Activated T-cell treated with anti-CD3 and anti-CD28 coated beads for 48 hours (primary cell): Measurements from ENCODE around the gene CUL9.

Experiments used
- DNase-seq: peaks from one replicate; pipeline ENCODE4 v3.0.0-alpha.2; 2020; ENCODE audit warnings: low read depth

CUL9 gene

DNA sequence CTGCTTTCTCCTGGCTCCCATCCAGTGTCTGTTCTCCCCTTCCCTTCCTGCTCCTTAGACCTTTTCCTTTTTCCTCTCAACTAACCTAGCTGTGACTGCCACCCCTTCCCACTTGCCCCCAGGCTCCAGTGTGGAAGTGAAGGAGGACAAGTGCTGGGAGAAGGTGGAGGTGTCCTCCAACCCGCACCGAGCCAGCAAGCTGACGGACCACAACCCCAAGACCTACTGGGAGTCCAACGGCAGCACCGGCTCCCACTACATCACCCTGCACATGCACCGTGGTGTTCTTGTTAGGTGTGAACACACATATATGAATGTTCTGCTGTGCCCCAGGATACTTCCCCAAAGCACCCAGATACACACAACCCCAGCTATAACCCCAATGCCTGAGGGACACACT is 18.5 kb downstream of the CUL9 start:
- DNase-seq: no peak

DNA sequence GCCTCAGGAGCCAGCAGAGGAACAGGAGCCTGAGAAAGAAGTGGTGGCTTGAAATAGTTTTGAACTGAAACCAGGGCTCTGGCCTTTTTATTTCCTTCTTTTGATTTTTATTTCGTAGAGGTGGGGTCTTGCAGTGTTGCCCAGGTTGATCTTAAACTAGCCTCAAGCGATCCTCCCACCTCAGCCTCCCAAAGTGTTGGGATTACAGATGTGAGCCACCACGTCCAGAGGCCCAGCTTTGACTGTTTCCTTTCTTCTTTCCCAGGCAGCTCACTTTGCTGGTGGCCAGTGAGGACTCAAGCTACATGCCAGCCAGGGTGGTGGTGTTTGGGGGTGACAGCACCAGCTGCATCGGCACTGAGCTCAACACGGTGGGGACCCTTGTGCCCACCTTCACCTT is 20.5 kb downstream of the CUL9 start:
- DNase-seq: no peak

DNA sequence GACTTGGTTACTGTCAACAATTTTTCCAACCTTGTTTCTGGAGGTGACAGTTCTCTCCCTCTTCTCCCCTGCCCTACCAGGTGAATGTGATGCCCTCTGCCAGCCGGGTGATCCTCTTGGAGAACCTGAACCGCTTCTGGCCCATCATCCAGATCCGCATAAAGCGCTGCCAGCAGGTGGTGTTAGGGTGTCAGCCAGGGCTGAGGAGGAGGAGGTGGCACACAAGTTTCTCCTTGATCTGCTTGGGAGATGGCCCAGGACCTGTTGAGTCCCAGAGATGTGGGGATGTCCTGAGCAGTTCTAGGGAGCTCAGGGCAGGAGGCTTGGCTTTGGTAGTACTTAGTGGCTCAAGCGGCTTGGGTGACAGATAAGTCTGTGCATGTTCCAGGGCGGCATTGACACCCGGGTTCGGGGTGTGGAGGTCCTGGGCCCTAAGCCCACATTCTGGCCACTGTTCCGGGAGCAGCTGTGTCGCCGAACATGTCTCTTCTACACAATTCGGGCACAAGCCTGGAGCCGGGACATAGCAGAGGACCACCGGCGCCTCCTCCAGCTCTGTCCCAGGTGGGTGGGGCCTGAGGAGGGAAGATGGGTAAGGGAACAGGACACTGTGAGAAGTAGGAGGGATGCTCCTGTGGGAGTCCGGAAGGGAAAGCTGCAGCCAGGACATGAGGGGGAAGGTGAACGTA is 21.2 kb downstream of the CUL9 start:
- DNase-seq: no peak

DNA sequence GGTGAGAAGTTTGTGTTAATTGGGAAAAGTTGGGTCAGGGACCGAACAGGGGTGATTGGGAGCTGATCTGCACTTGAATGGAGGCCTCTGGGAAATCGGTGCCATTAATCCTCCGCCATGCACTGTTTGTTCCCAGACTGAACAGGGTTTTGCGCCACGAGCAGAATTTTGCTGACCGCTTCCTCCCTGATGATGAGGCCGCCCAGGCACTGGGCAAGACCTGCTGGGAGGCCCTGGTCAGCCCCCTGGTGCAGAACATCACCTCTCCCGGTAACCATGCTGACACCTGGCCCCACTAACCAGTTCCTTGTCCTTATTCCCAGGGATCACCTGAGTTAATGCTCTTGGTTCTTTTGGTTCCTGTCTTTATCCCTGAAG is 21.7 kb downstream of the CUL9 start:
- DNase-seq: no peak

GRCh38 chr6:43204271-43205105 is 22.5 kb downstream of the CUL9 start:
- DNase-seq: no peak

DNA sequence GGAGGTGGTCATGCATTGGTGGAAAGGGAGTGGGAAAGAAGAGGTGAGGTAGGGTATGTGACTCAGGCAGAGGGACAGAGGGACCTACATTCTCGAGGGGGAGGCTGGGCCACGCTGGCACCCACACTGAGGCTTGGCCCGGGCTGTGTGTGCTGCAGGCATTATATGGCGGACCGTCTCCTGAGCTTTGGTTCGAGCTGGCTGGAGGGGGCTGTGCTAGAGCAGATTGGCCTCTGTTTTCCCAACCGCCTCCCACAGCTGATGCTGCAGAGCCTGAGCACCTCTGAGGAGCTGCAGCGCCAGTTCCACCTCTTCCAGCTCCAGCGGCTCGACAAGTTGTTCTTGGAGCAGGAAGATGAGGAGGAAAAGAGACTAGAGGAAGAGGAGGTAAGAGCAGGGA is 23.9 kb downstream of the CUL9 start:
- DNase-seq: no peak

- DNase-seq: no peak
Observed at GRCh38 chr6:43207286-43207685, 25.3 kb downstream of the CUL9 start.

DNA sequence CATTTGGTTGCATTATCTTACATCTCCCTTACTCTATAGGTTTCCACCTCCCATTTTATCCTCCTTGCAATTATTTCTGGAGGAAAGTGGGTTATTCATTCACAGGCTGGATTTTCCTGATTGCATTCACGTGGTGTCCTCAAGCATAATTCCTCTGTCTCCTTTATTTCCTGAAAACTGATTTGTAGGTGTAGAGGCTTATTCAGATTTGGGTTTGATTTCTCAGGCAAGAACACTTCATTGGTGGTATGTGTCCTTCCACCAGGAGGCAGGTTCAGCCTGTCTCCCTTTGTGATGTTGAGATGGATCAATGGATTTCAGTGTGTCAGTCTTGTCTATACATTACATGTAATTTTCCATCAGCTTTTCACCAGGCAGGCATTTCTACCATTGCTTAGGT is 30.0 kb downstream of the CUL9 start:
- no peak for DNase-seq

- DNase-seq: no peak
Observed at GRCh38 chr6:43213431-43213830, 31.4 kb downstream of the CUL9 start.

- DNase-seq: no peak
Observed at GRCh38 chr6:43215066-43215465, 33.1 kb downstream of the CUL9 start.

DNA sequence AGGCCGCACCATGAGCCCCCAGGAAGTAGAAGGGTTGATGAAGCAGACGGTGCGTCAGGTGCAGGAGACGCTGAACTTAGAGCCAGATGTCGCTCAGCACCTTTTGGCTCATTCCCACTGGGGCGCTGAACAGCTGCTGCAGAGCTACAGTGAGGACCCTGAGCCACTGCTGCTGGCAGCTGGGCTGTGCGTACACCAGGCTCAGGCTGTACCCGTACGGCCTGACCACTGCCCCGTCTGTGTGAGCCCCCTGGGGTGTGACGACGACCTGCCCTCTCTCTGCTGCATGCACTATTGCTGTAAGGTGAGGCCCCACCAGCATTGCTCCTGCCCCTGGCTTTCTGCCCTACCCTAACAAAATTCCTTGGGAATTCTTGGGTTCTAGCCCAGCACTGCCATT is 34.2 kb downstream of the CUL9 start:
- no peak for DNase-seq

- no peak for DNase-seq
Observed at GRCh38 chr6:43217351-43217750, 35.4 kb downstream of the CUL9 start.

DNA sequence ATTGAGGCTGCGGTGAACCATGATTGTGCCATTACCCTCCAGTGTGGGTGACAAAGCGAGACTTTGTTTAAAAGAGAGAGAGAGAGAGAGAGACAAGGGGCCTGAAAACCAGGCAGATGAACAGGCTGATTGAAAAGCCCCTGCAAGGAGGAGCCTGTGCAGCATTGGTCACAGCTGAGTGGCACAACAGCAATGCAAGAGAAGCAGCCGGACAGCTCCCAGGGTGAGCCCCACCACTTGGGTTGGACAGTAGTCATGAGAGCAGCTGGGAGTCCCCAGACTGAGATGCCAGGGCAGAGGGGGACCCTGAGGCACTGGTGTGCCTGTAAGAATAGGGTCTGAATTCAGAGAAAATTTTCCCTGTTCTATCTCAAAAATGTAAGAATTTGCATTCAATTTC is 37.1 kb downstream of the CUL9 start:
- no peak for DNase-seq

- no peak for DNase-seq
Observed at GRCh38 chr6:43219814-43220213, 37.8 kb downstream of the CUL9 start.

- DNase-seq: no peak
Observed at GRCh38 chr6:43220439-43220951, 38.5 kb downstream of the CUL9 start.

DNA sequence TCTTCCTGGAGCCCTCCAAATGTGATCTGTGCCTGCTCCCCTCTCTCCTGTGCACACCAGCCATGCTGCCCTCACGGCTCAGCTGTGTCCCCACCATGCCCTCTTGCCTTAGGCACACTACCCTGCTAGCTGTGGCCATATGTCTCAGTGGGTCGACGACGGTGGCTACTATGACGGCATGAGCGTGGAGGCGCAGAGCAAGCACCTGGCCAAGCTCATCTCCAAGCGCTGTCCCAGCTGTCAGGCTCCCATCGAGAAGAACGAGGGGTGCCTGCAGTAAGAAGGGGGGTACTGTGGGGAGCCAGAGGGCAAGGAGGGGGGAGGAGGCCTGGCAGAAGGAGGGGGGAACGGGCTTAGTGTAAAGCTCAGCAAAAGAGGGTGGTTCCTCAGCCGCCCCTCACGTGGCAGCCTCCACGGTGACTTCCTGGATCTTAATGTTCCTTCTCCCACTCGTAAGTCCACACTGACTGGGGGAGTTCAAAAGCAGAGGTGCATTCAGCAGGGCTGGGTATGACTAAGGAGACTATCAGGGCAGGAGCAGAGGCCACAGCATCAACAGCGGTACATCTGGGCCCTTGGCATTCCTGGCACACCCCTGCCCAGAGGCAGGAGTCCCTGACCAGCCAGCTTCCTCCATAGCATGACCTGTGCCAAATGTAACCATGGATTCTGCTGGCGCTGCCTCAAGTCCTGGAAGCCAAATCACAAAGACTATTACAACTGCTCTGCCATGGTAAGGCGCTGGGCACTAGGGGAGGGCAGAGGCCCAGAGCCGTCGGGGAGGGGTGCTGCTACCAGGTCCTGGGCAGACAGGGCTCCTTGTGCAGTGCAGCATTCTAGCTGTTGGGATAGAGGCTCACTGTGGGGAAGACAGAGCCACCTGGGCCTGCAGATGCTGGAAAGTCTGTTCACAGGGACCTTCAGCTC is 39.3 kb downstream of the CUL9 start:
- DNase-seq: no peak

- no peak for DNase-seq
Observed at GRCh38 chr6:43222418-43223059, 40.5 kb downstream of the CUL9 start.

DNA sequence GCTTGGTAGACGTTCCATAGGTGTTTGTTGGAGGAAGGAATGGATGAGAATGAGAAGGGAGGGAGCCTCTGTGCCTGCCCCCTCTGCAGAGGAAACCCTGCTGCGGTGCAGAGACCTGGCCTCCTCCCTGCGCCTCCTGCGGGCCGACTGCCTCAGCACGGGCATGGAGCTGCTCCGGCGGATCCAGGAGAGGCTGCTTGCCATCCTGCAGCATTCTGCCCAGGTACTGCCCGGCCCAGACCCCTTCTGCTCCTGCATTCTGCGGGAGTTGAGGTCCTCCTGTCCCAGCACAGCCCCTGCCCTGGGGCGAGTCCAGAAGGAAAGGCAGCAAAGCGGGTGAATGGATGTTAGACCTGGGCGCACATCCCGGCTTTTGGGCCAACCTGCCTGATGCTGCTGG is 41.2 kb downstream of the CUL9 start:
- no peak for DNase-seq

GRCh38 chr6:43226192-43226851 is 44.3 kb downstream of the CUL9 start:
- DNase-seq: no peak

- peak; percentile 81 for DNase-seq
Observed at GRCh38 chr6:43228951-43229802, 47.2 kb downstream of the CUL9 start, which contains the start of gene DNPH1. Gene DNPH1 (minus strand): TSS chr6:43229481. CDS start chr6:43229456, 25 bp downstream.
